HEK293 (cell line): ENCODE results near the gene PRTN3.

ENCODE experiments used
- CTCF ChIP-seq: fragments of 450-650 bp; formaldehyde crosslinking; IDR thresholded peaks from 2 replicates; pipeline ENCODE4 v1.5.1; 2016; ENCODE audit warnings: missing biosample characterization, missing genetic modification characterization
- ZNF10 ChIP-seq: fragments of 450-650 bp; formaldehyde crosslinking; IDR thresholded peaks from 2 replicates; pipeline ENCODE4 v1.5.1; 2017; ENCODE audit warnings: missing biosample characterization, missing genetic modification characterization
- ZNF112 ChIP-seq: fragments of 450-650 bp; formaldehyde crosslinking; IDR thresholded peaks from 2 replicates; pipeline ENCODE4 v1.5.0; 2017; ENCODE audit warnings: missing biosample characterization, missing genetic modification characterization
- ZNF596 ChIP-seq: fragments of 450-650 bp; IDR thresholded peaks from 2 replicates; pipeline ENCODE4 v1.5.0; 2018; ENCODE audit warnings: missing biosample characterization, mild to moderate bottlenecking, missing genetic modification characterization, moderate library complexity
- TF ChIP-seq, protein P1 (sequence below): fragments of 450-650 bp; formaldehyde crosslinking; IDR thresholded peaks from 2 replicates; pipeline ENCODE4 v1.5.1; 2016; ENCODE audit warnings: missing biosample characterization, missing genetic modification characterization

- TF ChIP-seq, protein P1, sequence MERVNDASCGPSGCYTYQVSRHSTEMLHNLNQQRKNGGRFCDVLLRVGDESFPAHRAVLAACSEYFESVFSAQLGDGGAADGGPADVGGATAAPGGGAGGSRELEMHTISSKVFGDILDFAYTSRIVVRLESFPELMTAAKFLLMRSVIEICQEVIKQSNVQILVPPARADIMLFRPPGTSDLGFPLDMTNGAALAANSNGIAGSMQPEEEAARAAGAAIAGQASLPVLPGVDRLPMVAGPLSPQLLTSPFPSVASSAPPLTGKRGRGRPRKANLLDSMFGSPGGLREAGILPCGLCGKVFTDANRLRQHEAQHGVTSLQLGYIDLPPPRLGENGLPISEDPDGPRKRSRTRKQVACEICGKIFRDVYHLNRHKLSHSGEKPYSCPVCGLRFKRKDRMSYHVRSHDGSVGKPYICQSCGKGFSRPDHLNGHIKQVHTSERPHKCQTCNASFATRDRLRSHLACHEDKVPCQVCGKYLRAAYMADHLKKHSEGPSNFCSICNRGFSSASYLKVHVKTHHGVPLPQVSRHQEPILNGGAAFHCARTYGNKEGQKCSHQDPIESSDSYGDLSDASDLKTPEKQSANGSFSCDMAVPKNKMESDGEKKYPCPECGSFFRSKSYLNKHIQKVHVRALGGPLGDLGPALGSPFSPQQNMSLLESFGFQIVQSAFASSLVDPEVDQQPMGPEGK (tag by site-specific recombination): no peak
- TF ChIP-seq ZNF10 (tag by site-specific recombination): no peak
- TF ChIP-seq ZNF596: no peak
- no peak for TF ChIP-seq ZNF112 (tag by site-specific recombination)
- no peak for TF ChIP-seq CTCF (tag by site-specific recombination)
These were observed 22.5 kb downstream of the PRTN3 start for GRCh38 chr19:863315-863620.
